ENCODE results near the gene KIAA1328. TPM values are rescaled to one million over a fixed set of nuclear protein-coding genes. Genes with fewer than 3 reads are reported as not detected.

KIAA1328 gene
- total RNA-seq, 1 experiment from 2014 or later = 6.2 TPM

DNA sequence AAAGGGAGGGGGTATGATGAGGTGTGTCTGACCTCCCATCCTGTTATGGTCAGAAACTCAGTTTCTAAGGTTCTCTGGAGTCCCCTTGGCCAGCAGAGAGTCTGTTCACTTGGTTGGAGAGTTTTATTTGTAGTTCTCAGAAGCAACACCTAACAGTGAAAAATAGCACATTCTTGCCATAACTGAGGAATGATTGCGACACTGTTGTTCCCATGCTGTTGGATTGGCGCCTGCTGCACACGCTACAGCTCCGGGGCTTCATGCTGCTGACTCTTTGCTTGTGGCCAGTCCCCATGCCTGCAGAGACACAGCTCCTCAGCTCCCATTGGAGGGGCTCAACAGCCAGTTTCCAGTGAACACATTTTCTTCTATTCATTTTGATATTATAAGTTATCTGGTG is 42.2 kb upstream of the KIAA1328 start:
- Histone ChIP-seq H3K27me3 (ENCODE audit: control insufficient read depth, insufficient read depth, low read length) (no peaks in the 10 kb centered on the region), H3K4me1 (ENCODE audit: control insufficient read depth, insufficient read depth, low read length) (no peaks in the 10 kb centered on the region), H3K9me3 (ENCODE audit: control insufficient read depth, insufficient read depth, low read depth, low read length) (no peaks in the 10 kb centered on the region), H3K27ac (ENCODE audit: low read length) (no peak overlapping the region), H3K36me3 (ENCODE audit: control insufficient read depth, insufficient read depth, low read length) (no peaks in the 10 kb centered on the region), H3K4me3 (ENCODE audit: low read depth in 2 of 2, low read length in 2 of 2) (no peak overlapping the region)
- in situ Hi-C loops (cut with HindIII; ENCODE audit: low pct_unique_long_range_greater_than_20kb, low sequenced_read_pairs) = no loop called here
- no peak for ATAC-seq
- DNase-seq (ENCODE audit: low read depth, low spot score) = no peak
- intact Hi-C loops (cut with micrococcal nuclease; ENCODE audit: unreplicated experiment) = no loop called here
- ChIA-PET CTCF (no interaction called here), POLR2A (interaction anchor here (0.6 kb wide), 1 partner anchor 613 kb away, joined by 3 read pairs; no protein-coding TSS in a partner anchor)
- TF ChIP-seq TCF7L2 (IDR thresholded peaks at IDR 0.05; ENCODE audit: low read depth, low read length) (no peak), SIN3A (IDR thresholded peaks at IDR 0.05; ENCODE audit: borderline replicate concordance, insufficient read depth, low read depth, low read length) (no peak), POLR2AphosphoS5 (IDR thresholded peaks at IDR 0.05; ENCODE audit: low read depth, low read length) (no peak)
- TF ChIP-seq, protein P1, sequence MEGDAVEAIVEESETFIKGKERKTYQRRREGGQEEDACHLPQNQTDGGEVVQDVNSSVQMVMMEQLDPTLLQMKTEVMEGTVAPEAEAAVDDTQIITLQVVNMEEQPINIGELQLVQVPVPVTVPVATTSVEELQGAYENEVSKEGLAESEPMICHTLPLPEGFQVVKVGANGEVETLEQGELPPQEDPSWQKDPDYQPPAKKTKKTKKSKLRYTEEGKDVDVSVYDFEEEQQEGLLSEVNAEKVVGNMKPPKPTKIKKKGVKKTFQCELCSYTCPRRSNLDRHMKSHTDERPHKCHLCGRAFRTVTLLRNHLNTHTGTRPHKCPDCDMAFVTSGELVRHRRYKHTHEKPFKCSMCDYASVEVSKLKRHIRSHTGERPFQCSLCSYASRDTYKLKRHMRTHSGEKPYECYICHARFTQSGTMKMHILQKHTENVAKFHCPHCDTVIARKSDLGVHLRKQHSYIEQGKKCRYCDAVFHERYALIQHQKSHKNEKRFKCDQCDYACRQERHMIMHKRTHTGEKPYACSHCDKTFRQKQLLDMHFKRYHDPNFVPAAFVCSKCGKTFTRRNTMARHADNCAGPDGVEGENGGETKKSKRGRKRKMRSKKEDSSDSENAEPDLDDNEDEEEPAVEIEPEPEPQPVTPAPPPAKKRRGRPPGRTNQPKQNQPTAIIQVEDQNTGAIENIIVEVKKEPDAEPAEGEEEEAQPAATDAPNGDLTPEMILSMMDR (IDR thresholded peaks at IDR 0.05) = no peak
- TF ChIP-seq, protein P2, sequence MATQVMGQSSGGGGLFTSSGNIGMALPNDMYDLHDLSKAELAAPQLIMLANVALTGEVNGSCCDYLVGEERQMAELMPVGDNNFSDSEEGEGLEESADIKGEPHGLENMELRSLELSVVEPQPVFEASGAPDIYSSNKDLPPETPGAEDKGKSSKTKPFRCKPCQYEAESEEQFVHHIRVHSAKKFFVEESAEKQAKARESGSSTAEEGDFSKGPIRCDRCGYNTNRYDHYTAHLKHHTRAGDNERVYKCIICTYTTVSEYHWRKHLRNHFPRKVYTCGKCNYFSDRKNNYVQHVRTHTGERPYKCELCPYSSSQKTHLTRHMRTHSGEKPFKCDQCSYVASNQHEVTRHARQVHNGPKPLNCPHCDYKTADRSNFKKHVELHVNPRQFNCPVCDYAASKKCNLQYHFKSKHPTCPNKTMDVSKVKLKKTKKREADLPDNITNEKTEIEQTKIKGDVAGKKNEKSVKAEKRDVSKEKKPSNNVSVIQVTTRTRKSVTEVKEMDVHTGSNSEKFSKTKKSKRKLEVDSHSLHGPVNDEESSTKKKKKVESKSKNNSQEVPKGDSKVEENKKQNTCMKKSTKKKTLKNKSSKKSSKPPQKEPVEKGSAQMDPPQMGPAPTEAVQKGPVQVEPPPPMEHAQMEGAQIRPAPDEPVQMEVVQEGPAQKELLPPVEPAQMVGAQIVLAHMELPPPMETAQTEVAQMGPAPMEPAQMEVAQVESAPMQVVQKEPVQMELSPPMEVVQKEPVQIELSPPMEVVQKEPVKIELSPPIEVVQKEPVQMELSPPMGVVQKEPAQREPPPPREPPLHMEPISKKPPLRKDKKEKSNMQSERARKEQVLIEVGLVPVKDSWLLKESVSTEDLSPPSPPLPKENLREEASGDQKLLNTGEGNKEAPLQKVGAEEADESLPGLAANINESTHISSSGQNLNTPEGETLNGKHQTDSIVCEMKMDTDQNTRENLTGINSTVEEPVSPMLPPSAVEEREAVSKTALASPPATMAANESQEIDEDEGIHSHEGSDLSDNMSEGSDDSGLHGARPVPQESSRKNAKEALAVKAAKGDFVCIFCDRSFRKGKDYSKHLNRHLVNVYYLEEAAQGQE (IDR thresholded peaks at IDR 0.05; ENCODE audit: insufficient read depth in 1 of 2, low read depth in 2 of 2, low read length in 1 of 2) = no peak
- BruUV-seq (replicated peaks) = no TSS peak

DNA sequence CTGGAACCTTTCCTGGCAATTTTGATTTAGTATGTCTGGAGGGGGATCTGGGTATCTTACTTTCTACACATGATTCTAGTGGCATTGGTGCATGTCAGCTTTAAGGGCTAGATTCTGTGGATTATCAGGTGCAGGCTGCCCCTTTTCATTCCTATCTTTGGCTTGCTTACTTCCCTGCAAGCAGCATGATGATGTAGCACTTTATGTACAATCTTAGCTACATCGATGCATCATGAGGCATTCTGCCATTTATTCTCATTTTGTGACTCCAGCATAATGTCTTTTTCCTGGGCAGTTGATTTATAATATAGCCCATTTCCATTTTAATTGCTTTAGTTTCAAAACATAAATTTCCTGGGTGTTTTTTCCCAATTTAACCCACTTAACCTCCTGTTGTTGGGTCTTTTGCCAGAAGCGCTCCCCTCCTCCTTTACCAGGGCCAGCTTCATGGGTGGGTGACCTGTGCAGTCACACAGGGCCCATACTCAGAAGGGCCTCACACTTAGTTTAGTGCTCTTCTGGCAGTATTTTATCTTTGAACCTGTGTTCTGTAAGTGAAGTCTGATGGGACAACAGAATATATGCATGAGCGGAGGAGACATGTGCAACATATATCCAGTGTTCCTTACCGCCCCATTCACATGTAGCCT is 36.2 kb upstream of the KIAA1328 start:
- CTCF ChIA-PET = no interaction called here

More for the DNA sequence above, 36.2 kb upstream of the KIAA1328 start:
- Histone ChIP-seq H3K27ac (ENCODE audit: low read length) (no peak overlapping the region), H3K36me3 (ENCODE audit: control insufficient read depth, insufficient read depth, low read length) (peaks cover 3% of the 10 kb centered on the region; the same call in 1 of the 2 replicates), H3K4me1 (ENCODE audit: control insufficient read depth, insufficient read depth, low read length) (no peaks in the 10 kb centered on the region), H3K9me3 (ENCODE audit: control insufficient read depth, insufficient read depth, low read depth, low read length) (no peaks in the 10 kb centered on the region), H3K27me3 (ENCODE audit: control insufficient read depth, insufficient read depth, low read length) (no peaks in the 10 kb centered on the region), H3K4me3 (ENCODE audit: low read depth in 2 of 2, low read length in 2 of 2) (no peak overlapping the region)
- BruUV-seq (replicated peaks) = no TSS peak
- TF ChIP-seq POLR2AphosphoS5 (IDR thresholded peaks at IDR 0.05; ENCODE audit: low read depth, low read length) (no peak), SIN3A (IDR thresholded peaks at IDR 0.05; ENCODE audit: borderline replicate concordance, insufficient read depth, low read depth, low read length) (no peak), TCF7L2 (IDR thresholded peaks at IDR 0.05; ENCODE audit: low read depth, low read length) (no peak)
- TF ChIP-seq, protein P2 (IDR thresholded peaks at IDR 0.05; ENCODE audit: insufficient read depth in 1 of 2, low read depth in 2 of 2, low read length in 1 of 2) = no peak
- TF ChIP-seq, protein P1 (IDR thresholded peaks at IDR 0.05) = no peak
- in situ Hi-C loops (cut with HindIII; ENCODE audit: low pct_unique_long_range_greater_than_20kb, low sequenced_read_pairs) (no loop called here), intact Hi-C loops (cut with micrococcal nuclease; ENCODE audit: unreplicated experiment) (no loop called here)
- DNase-seq (ENCODE audit: low read depth, low spot score) (no peak), ATAC-seq (no peak)
- POLR2A ChIA-PET = no interaction called here
